GM21381 (cell line): ENCODE results near the gene OCIAD1.
"Not testable (repeated sequence)": the region's sequence is repeated elsewhere in the genome, so short reads cannot be mapped to it uniquely, and the experiment has no call there.

ENCODE experiments used
- ATAC-seq: cut with Tn5 transposase; IDR thresholded peaks from one replicate; pipeline ENCODE4 v1.9.1; 2021; ENCODE audit warnings: mild to moderate bottlenecking, moderate library complexity; ENCODE audit not compliant: unreplicated experiment

OCIAD1 gene

DNA sequence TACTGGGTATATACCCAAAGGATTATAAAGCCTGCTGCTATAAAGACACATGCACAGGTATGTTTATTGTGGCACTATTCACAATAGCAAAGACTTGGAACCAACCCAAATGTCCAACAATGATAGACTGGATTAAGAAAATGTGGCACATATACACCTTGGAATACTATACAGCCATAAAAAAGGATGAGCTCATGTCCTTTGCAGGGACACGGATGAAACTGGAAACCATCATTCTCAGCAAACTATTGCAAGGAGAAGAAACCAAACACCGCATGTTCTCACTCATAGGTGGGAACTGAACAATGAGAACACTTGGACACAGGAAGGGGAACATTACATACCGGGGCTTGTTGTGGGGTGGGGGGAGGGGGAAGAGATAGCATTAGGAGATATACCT is 58.9 kb downstream of the OCIAD1 start:
- not testable (repeated sequence) for ATAC-seq

DNA sequence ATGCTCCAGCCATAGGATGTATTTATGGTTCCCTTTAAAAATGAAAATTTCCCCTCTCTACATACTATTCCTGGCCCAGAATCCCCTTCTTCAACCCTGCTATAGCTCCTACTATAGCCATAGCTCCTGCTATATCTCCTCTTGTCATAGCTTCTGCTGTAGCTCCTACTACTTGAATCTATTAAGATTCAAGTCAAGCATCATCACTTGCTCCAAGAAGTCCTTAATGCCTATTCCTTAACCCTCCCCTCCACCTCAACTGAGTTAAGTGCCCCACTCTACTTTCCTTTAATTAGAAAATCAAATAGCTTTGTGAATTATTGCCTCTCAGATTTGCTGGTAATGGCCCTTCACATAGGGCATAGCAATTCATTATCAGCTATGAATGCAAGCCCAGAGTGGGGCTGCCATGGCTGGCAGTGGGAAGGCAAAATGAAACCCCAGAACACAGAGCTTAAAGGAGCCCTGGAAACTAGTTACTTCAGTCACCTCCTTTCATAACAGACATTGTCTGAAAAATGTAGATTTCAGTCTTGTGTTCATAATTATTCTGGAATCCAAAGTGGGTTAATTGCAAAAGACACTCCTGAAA is 60.2 kb downstream of the OCIAD1 start:
- ATAC-seq, result no peak

DNA sequence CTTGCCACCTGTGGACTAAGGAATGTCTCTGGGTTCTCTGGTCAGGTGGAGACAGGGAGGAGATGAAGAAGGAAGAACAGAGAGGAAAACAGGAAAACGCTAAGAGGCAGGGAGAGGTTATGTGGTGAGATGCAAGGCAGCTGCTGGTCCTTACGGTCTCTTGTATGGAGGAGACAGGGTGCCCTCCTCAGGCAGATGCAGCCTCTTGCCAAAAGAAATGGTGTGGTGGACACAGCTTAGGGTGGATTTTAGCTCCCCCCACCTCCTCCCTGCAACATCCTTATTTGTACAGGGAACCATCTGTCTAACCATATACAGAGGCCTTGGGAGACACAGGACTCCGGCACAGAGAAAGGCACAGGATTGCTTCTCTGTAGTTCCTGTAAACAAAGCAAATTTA is 66.0 kb downstream of the OCIAD1 start:
- no peak for ATAC-seq

DNA sequence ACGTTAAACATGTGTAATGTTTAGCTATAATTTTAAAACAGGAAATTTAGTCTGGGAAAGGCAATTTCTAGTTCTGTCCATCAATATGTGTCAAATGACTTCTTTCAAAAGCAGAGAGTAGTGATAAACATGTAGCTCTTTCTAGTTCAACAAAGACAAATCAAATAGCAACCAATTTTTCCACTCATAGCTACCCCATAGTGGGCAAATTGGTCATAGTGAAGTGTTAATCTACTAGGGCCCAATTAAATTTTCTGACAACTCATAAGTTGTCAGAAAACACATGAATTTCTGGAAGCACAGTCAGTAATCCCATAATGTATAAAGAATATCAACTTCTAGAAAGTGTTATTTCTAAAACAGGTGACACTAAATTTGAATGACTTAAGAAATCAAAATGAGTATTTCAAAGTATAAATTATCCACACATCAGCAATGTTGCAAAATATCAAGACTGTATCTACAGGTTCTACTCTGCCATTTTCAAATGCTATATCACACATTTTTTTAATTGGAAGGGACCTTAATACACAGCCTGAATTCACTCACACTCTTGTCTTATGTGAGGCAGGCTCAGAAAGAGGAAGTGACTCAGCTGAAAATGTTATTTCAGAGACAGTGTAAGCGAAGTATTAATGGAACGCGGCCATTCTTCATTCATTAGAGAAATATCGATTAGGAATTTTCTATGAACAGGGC is 68.0 kb downstream of the OCIAD1 start:
- ATAC-seq, result peak; percentile 69

DNA sequence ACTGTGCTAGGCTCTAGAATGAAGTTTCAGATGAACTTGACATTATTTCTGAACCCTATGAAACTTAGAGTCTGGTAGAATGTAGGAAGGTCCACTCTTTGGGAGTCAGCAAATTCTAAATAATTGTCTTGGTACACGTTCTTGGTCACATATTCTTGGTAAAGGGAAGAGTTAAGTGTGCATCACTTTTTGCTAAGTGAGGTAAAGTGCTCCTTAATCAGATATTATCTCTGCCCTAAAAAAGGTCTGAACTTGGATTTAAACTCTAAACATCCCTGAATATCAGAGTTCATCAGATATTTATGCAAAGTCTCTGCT is 68.5 kb downstream of the OCIAD1 start:
- no peak for ATAC-seq

DNA sequence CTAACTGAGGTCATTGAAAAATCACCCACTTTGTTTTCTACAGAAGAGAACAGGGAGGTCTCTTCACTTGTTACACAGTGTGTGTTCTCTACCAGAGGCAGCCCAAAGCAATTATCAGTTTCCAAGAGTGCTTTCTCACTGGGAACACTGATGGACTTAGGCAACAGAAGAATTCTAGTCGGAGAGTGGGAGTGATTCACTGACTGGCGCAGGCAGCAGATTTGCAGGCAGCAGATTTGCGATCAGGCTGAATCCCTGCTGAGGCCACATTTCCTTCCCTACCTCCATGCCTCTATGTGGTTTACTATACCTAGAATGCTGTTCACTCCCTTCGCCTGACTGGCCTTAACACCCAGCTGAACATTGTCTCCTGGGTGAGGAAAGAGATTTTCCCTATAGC is 69.1 kb downstream of the OCIAD1 start:
- ATAC-seq, result no peak

DNA sequence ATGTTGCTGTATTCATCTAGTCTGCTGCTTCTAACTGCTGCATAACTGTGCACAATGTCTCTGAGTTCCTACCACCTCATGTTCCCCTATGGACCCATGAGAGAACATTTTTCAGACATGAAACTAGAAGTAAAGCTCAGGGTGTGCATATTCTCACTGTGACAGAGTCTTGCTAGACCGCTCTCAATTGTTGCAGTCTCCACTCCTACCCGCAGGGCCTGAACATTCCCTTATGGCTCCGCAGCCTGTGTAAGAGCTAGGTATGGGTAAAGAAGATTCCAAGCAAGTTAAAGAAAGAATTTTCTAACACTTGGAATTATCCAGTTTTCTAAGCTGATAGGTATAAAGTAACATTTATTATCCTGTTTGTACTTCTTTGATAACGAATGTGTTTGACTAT is 70.3 kb downstream of the OCIAD1 start:
- ATAC-seq, result no peak

DNA sequence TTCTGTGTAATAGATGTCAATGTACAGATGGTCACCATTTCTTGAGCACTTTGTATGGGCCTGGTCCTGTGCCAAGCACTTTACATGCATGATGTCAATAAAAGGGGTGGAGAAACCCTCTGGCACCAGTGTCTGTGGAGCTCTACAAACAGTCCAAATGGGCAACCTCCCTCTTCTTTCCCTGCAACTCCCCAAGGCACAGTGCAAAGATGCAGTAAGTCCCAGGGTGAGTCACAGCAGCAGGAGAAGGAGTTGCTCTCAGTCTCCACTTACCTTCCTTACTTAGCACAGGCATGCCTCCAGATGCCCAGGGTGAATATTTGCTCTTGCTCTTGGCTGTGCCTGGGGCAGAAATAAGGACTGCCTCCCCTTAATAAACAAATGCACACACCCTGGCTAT is 71.4 kb downstream of the OCIAD1 start:
- no peak for ATAC-seq

DNA sequence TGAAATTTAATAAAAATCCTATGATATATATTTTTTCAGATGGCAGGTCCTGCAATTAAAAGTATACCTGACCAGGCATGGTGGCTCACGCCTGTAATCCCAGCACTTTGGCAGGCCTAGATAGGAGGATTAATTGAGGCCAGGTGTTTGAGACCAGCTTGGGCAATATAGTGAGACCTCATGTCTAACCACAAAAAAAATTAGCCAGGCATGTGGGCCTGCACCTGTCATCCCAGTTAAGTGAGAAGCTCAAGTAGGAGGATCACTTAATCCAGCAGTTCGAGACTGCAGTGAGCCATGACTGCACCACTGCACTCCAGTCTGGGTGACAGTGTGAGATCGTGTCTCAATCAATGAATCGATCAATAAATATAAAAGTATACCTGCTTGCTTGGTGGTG is 73.2 kb downstream of the OCIAD1 start:
- no peak for ATAC-seq

DNA sequence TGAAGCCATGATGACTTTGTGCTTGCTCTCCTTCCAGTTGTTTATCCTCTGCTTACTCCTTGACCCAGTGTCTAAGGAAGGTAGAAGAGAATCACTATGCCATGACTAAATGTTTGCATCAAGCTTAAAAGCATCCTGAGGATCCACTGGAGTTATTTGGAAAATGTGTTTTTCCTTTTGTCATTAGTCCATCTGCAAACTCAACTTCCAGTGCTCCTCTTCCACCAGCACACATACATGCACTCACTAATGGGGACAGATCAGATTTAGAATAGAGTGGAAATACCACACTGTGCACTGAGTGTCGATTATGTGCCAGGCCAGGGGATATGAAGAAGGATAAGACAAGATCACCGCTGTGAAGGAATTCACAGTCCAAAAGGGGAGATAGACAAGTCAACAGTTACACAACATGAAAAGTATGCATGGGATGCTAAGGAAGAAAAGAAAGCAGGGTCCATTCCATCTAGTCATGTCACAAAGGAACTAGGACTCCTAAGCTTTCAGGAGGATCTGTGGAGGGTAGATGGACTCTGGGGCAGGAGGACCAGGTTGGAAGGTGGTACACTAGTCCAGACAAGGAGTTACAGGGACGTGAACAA is 73.8 kb downstream of the OCIAD1 start:
- no peak for ATAC-seq

DNA sequence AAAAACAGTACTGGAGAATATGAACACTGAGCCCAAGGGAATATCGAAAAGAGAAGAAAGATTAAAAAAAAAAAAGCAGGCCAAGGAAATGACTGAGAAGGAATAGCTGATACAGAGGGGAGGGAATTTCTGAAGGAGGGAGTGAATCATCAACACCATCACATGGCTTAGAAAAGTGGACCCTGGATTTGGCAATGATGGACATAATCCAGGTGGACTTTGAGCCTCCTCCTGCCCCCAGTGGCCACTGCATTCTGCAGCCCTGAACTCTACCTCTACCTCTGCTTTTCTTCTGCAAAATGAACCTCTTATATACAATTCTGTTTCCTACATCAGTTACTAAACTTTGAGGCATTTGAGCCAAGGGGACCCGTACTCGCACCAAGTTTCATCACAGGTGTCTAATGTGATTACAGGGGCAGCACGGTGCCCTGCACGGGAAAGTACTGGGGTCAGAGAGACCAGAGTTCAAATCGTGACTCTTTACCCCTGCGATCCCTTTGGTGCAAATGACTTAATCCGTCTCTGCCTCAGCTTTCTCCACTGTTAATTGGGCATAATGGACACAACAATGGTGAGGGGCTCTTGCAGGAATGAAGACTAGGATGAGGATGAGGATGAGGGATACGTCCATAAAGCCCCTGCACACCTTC is 74.6 kb downstream of the OCIAD1 start:
- ATAC-seq, result no peak

DNA sequence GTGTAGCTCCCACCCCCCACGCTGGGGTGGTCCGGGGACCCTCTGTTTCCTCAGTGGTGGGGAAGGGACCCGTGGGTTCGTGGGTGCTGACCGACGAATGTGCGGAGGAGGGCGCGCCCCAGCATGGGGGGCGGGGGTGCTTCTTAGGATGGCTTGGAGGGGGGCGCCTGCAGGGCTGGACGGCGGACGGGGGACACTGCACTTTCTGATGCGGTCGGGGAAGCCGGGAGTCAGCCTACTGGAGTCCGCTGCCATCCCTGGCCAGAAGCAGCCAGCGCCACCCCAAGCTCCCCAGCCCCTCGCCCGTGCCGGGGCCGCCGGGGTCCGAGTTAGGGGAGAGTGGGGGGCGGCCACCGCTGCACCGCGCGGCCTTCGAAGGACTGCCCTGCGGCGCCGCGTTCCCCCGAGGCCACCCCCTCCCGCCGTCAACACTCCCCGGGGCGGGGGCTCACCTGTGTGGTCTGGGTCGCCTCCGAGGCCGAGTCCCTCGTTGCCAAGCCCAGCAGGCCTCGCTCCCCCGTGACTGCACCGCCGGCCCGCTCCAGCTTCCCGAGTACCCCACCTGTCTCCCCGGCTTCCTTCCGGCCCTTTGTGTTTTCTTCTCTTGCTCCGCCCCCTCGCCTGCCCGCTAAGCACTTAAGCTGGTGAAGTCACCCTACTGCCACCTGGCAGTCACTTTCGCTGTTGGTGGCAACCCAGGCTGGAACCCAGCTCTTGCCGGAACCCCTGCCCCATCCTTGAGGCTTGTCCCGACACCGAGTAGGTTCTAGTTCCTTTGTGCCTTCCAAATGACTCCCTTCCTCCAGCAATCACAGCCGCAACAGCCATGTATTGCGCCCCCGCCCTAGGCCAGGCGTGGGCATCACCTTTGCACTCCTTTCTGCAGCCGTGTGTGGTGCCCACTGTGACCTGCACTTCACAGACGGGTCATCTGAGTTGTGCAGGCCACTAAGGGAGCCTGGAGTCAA is 75.6 kb downstream of the OCIAD1 start, which contains the start of gene OCIAD2:
Gene OCIAD2, minus strand, starts transcription at position 569 of the 968 bp plus-strand sequence. CDS start 2,225 bp downstream, outside the sequence.
- peak; percentile 97 for ATAC-seq

DNA sequence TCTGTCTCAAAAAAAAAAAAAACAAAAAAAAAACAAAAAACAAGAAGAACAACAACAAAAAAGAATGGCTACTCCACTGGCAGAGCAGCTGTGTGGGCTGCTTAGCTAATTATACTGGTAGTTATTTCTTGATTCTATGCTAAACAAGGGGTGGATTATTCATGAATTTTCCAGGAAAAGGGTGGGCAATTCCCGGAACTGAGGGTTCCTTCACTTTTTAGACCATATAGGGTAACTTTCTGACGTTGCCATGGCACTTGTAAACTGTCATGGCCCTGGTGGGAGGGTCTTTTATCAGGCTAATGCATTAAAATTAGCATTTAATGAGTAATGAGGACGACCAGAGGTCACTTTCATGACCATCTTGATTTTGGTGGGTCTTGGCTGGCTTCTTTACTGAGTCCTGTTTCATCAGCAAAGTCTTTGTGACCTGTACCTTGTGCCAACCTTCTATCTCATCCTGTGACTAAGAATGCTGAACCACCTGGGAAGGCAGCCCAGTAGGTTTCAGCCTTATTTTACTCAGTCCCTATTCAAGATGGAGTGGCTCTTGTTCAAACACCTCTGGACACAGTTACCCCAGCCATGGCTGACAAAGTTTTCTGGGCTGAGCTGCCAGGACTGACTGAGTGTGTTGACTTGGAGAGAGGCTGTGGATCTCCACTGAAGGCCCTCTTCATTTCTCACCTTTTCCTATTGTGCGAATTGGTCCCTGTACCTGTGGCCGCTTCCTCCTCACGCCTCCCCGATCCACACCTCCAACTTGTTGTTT is 77.0 kb downstream of the OCIAD1 start:
- no peak for ATAC-seq

DNA sequence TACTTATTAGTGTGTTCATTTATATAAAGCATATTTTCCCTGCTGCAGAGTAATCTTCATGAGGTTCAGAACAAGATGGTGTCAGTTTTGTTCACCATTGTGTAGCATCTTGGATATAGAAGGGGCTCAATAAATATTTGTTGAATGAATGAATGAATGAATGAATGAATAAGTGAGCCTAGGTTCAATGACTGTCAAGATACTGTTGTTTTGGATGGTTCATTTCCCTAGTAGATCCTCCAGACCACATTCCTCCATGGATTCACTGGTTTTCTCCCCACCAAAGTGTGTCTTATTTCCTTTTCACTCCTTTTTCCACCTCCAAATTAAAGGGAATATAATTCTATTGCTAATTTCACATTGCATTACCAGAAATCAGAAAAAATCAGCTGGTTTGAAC is 77.8 kb downstream of the OCIAD1 start:
- no peak for ATAC-seq

DNA sequence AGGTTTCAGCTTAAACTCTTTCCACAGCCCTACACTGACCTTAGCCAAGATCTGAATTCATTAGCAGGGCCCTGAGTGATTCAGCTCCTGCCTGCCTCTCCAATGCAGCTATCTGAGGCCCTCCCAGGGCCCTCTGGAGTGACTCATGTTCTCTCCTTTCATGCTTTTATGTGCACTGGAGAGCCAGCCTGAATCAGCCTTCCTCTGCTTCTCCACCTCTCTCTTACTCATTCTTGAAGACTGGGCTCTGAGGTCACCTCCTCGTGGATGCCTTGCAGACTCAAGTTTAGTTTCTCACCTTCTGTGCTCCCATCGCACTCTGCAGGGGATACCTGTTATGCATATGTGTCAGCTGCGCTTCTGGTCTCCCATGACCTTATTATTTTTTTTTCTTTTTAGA is 78.8 kb downstream of the OCIAD1 start:
- no peak for ATAC-seq

DNA sequence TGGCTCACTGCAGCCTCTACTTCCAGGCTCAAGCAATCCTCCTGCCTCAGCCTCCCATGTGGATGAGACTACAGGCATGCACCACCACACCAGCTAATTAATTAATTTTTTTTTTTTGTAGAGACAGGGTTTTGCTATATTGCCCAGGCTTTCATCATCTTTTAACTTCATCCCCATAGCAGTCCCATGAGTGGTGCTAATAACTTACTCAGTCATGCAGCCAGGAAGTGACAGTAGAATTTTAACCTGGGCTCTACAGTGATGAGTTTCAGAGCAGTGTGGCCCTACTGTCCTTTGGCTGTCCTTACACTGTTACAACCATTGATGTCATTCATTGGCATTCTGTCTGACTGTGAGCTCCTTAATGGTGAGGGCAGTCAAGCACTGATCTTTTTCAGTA is 79.6 kb downstream of the OCIAD1 start:
- ATAC-seq, result no peak
